T-cell (primary cell): ENCODE measurements around the gene CADM2. TPM values are rescaled to one million over a fixed set of nuclear protein-coding genes. Genes with fewer than 3 reads are reported as not detected.

ENCODE experiments used
- ATAC-seq, 4 experiments: fragments of 200-7000 bp in 3 of 4; fragments of 150-1000 bp in 1 of 4; cut with Tn5 transposase; replicated peaks in 1 of 4; 1 replicate in 3 of 4; 2 replicates in 1 of 4; pipeline ENCODE4 v1.10.0; 2021; ENCODE audit warnings: moderate library complexity in 3 of 4, mild to moderate bottlenecking in 2 of 4, moderate number of reproducible peaks in 1 of 4
- CTCF ChIA-PET, 2 donors: fragments of 300-600 bp; sonication (Branson Sonifier 250); formaldehyde crosslinking; loops; one replicate each; lab custom pipeline; 2022; ENCODE audit warnings: antibody characterized with exemption in 2 of 2; lab: Charles Lee
- POLR2A ChIA-PET, 2 donors: fragments of 300-600 bp; sonication (Branson Sonifier 250); formaldehyde crosslinking; loops; one replicate each; lab custom pipeline; 2022; ENCODE audit warnings: antibody characterized with exemption in 2 of 2; lab: Charles Lee
- DNase-seq, 35 experiments: peaks; one replicate each; pipeline versions ENCODE4 v3.0.0 to v3.0.0-alpha.2; 2013 to 2023
- H3K27ac ChIP-seq: one replicate; pipeline ENCODE4 v1.5.1; 2013; ENCODE audit warnings: low read length
- H3K27me3 ChIP-seq, 2 experiments: replicated peaks in 1 of 2; 1 replicate in 1 of 2; 2 replicates in 1 of 2; pipeline versions ENCODE4 v1.6.1 to v1.7.0; 2013; ENCODE audit warnings: low read length in 1 of 2, mixed read lengths in 1 of 2; ENCODE audit not compliant: control insufficient read depth in 2 of 2, insufficient read depth in 2 of 2; ENCODE audit errors: extremely low read depth in 1 of 2
- H3K36me3 ChIP-seq, 2 donors: 1 replicate in 1 of 2; 2 replicates in 1 of 2; pipeline versions ENCODE4 v1.6.1 to v1.7.0; 2013; ENCODE audit warnings: low read length in 1 of 2; ENCODE audit not compliant: control insufficient read depth in 2 of 2, insufficient read depth in 1 of 2; ENCODE audit errors: extremely low read depth in 1 of 2
- H3K4me1 ChIP-seq, 2 experiments: 1 replicate in 1 of 2; 2 replicates in 1 of 2; pipeline versions ENCODE4 v1.6.1 to v1.7.0; 2013; ENCODE audit warnings: low read length in 2 of 2, mixed read lengths in 1 of 2; ENCODE audit not compliant: insufficient read depth in 2 of 2, control insufficient read depth in 1 of 2; ENCODE audit errors: extremely low read depth in 1 of 2
- H3K4me3 ChIP-seq, 2 donors: 1 replicate in 1 of 2; 2 replicates in 1 of 2; pipeline versions ENCODE4 v1.5.1 to v1.7.0; 2013; ENCODE audit warnings: mild to moderate bottlenecking in 2 of 2, low read length in 1 of 2, moderate library complexity in 1 of 2; ENCODE audit not compliant: control insufficient read depth in 1 of 2; ENCODE audit errors: extremely low read depth in 1 of 2
- H3K9me3 ChIP-seq: 2 replicates; pipeline ENCODE4 v1.7.0; 2013
- H3K27ac Mint-ChIP-seq, 2 donors: one replicate each; pipeline ENCODE4 v1.8.0; 2020 to 2021; ENCODE audit warnings: mild to moderate bottlenecking in 2 of 2, mixed read lengths in 2 of 2
- H3K27me3 Mint-ChIP-seq, 2 donors: one replicate each; pipeline ENCODE4 v1.8.0; 2021 to 2022; ENCODE audit warnings: mixed read lengths in 2 of 2
- H3K36me3 Mint-ChIP-seq: one replicate; pipeline ENCODE4 v1.8.0; 2021; ENCODE audit warnings: mixed read lengths
- H3K4me1 Mint-ChIP-seq, 3 donors: one replicate each; pipeline ENCODE4 v1.8.0; 2020 to 2022; ENCODE audit warnings: mixed read lengths in 3 of 3, mild to moderate bottlenecking in 1 of 3
- H3K4me3 Mint-ChIP-seq, 3 donors: one replicate each; pipeline ENCODE4 v1.8.0; 2020 to 2022; ENCODE audit warnings: mild to moderate bottlenecking in 3 of 3, mixed read lengths in 3 of 3, moderate library complexity in 3 of 3
- H3K9me3 Mint-ChIP-seq, 3 donors: one replicate each; pipeline ENCODE4 v1.8.0; 2020 to 2022; ENCODE audit warnings: mixed read lengths in 3 of 3
- WGBS: methylation state at CpG from one replicate; pipeline ENCODE4 v1.1.5; 2013; ENCODE audit warnings: missing lambda C conversion rate; ENCODE audit not compliant: insufficient coverage; 5-methylcytosine and 5-hydroxymethylcytosine counted together
- total RNA-seq, 35 experiments: library from RNA in 6 of 35; stranded (reverse) in 6 of 35; fragments of 120-200 nt in 1 of 35; gene quantifications; one replicate each; pipeline versions ENCODE4 v1.2.1 to v1.2.4 and lab custom pipeline; 2013 to 2026

CADM2 gene
- total RNA-seq, 5 donors from 2014 or later (not counting 1 experiment from before 2014, with no cell fraction given), result 0.23 to 0.25 TPM; not detected in 3

DNA sequence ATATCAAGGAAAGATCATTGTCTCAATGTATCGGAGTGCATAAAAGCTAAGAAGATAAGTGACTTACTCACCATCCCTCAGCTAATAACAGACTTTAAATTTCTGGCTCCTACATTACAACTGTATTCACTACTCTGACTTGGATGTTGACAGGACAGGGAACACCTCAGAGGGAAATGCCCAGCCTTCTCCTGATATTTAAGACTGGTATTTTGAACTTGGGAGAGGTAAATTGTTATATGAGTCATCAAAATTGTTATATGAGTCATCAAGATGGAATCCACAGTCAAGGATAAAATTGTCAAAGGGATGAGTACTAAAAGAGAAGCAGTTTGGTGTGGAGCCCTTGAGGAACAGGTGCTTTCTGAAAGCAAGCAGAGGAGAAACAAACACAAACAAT is 1070.8 kb downstream of the CADM2 start:
- Mint-ChIP-seq H3K36me3 (no peaks in the 10 kb centered on the region), H3K27ac (no peak overlapping the region), H3K9me3 (peaks cover 3 to 8% (median 7%) of the 10 kb centered on the region in 3 donors), H3K4me1 (no peaks in the 10 kb centered on the region), H3K27me3 (no peaks in the 10 kb centered on the region), H3K4me3 (no peak overlapping the region)
- DNase-seq (no peak), ATAC-seq (no peak)
- Histone ChIP-seq H3K36me3 (no peaks in the 10 kb centered on the region), H3K9me3 (no peaks in the 10 kb centered on the region), H3K27me3 (no peaks in the 10 kb centered on the region), H3K4me1 (no peaks in the 10 kb centered on the region), H3K27ac (no peak overlapping the region), H3K4me3 (no peak overlapping the region)
- ChIA-PET POLR2A (no interaction called here), CTCF (no interaction called here)
- no CpG with 5 or more reads among the region's 1 CpG for WGBS

- no peaks in the 10 kb centered on the region for H3K9me3 ChIP-seq
- no peaks in the 10 kb centered on the region for H3K36me3 ChIP-seq
- Mint-ChIP-seq H3K27me3 (no peaks in the 10 kb centered on the region), H3K4me3 (no peak overlapping the region), H3K9me3 (peaks cover 15 to 33% (median 16%) of the 10 kb centered on the region in 3 donors), H3K27ac (no peak overlapping the region), H3K4me1 (no peaks in the 10 kb centered on the region), H3K36me3 (no peaks in the 10 kb centered on the region)
- H3K27me3 ChIP-seq, result no peaks in the 10 kb centered on the region
- ChIA-PET CTCF (no interaction called here), POLR2A (interaction anchor here in 1 of 2 donors (0.6 kb wide), 1 partner anchor 35 kb away, joined by 5 read pairs; no protein-coding TSS in a partner anchor)
- no peak for DNase-seq
- no peak overlapping the region for H3K27ac ChIP-seq
- H3K4me1 ChIP-seq, result no peaks in the 10 kb centered on the region
- H3K4me3 ChIP-seq, result no peak overlapping the region
- ATAC-seq, result no peak
These were observed 1079.1 kb downstream of the CADM2 start for GRCh38 chr3:86037916-86038315.

DNA sequence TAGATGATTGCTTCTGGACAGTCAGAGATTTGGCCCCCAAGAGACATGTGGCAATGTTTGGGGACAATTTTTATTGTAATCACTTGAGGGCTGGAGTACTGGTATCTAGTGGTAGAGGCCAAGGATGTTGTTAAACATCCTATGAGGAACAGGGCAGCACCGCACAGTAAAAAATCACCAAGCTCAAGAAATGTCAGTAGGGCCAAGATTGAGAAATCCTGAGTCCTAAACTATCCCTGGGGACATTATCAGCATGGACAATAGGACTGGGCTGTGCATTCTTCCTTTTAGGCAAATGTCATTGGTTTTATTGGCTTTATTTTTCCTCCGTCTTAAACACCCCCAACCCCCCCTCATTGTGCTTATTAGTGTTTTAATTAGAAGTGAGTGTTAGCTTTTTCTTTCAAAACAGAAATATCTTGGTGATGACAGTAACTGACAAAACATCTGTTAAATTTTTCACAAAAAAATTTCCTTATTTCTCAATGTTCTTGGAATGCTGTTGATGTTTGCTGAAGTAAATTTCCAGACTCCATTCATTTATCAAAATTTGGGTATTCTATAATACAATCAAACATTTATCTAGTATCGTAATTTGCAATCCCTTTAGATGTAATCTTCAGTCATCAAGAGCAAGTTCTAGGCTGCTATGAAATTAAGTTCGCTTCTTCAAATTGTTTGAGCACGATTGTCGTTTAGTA is 1087.8 kb downstream of the CADM2 start:
- no CpG with 5 or more reads among the region's 6 CpGs for WGBS
- ChIA-PET POLR2A (interaction anchor here in 1 of 2 donors (0.7 kb wide), 1 partner anchor 643 kb away, joined by 5 read pairs; no protein-coding TSS in a partner anchor), CTCF (no interaction called here)
- H3K4me1 ChIP-seq, result no peaks in the 10 kb centered on the region
- H3K9me3 ChIP-seq, result no peaks in the 10 kb centered on the region
- no peaks in the 10 kb centered on the region for H3K36me3 Mint-ChIP-seq
- no peaks in the 10 kb centered on the region for H3K4me1 Mint-ChIP-seq
- H3K27ac ChIP-seq, result no peak overlapping the region
- H3K27me3 Mint-ChIP-seq, result no peaks in the 10 kb centered on the region
- DNase-seq, result no peak
- H3K27me3 ChIP-seq, result no peaks in the 10 kb centered on the region
- H3K36me3 ChIP-seq, result no peaks in the 10 kb centered on the region
- H3K27ac Mint-ChIP-seq, result no peak overlapping the region
- no peak overlapping the region for H3K4me3 Mint-ChIP-seq
- no peak overlapping the region for H3K4me3 ChIP-seq
- H3K9me3 Mint-ChIP-seq, result peaks cover 11 to 26% (median 23%) of the 10 kb centered on the region in 3 donors
- ATAC-seq, result no peak

- WGBS, result no CpG with 5 or more reads among the region's 1 CpG
- no peaks in the 10 kb centered on the region for H3K36me3 ChIP-seq
- DNase-seq (no peak), ATAC-seq (no peak)
- H3K4me1 Mint-ChIP-seq, result no peaks in the 10 kb centered on the region
- CTCF ChIA-PET, result no interaction called here
- POLR2A ChIA-PET, result interaction anchor here in 1 of 2 donors (0.7 kb wide), 1 partner anchor 642 kb away, joined by 5 read pairs; no protein-coding TSS in a partner anchor
- H3K4me1 ChIP-seq, result no peaks in the 10 kb centered on the region
- no peaks in the 10 kb centered on the region for H3K27me3 ChIP-seq
- H3K27ac Mint-ChIP-seq, result no peak overlapping the region
- H3K4me3 Mint-ChIP-seq, result no peak overlapping the region
- peaks cover 5 to 24% (median 22%) of the 10 kb centered on the region in 3 donors for H3K9me3 Mint-ChIP-seq
- H3K27me3 Mint-ChIP-seq, result no peaks in the 10 kb centered on the region
- no peak overlapping the region for H3K27ac ChIP-seq
- no peaks in the 10 kb centered on the region for H3K36me3 Mint-ChIP-seq
- H3K9me3 ChIP-seq, result no peaks in the 10 kb centered on the region
- no peak overlapping the region for H3K4me3 ChIP-seq
These were observed 1088.4 kb downstream of the CADM2 start for GRCh38 chr3:86047161-86047560.

DNA sequence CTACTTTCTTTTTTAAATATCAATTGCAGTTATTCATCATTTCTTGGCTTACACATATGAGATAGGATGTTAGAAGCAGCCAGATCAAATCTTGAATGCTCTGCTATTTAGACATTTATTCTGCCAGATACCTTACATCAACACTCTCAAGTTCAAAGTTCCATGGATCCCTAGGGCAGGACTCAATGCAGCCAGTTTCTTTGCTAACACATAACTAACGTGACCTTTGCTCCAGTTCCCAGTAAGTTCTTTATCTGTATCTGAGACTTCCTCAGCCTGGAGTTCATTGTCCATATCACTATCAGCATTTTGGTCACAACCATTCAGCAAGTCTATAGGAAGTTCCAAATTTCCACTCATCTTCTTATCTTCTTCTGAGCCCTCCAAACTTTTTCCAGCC is 1092.3 kb downstream of the CADM2 start:
- Histone ChIP-seq H3K36me3 (no peaks in the 10 kb centered on the region), H3K4me1 (no peaks in the 10 kb centered on the region), H3K27me3 (no peaks in the 10 kb centered on the region), H3K9me3 (no peaks in the 10 kb centered on the region), H3K27ac (no peak overlapping the region), H3K4me3 (no peak overlapping the region)
- POLR2A ChIA-PET, result no interaction called here
- Mint-ChIP-seq H3K27me3 (no peaks in the 10 kb centered on the region), H3K9me3 (peaks cover 5 to 25% (median 22%) of the 10 kb centered on the region in 3 donors), H3K4me1 (no peaks in the 10 kb centered on the region), H3K27ac (no peak overlapping the region), H3K36me3 (no peaks in the 10 kb centered on the region), H3K4me3 (no peak overlapping the region)
- ATAC-seq, result no peak
- 80% methylated on average over 1 of the region's 1 CpG for WGBS
- CTCF ChIA-PET, result no interaction called here
- DNase-seq, result no peak

- H3K9me3 Mint-ChIP-seq, result peaks cover 2 to 16% (median 13%) of the 10 kb centered on the region in 3 donors
- ATAC-seq (no peak), DNase-seq (no peak)
- no peaks in the 10 kb centered on the region for H3K4me1 ChIP-seq
- no peaks in the 10 kb centered on the region for H3K36me3 ChIP-seq
- CTCF ChIA-PET, result no interaction called here
- H3K27ac ChIP-seq, result no peak overlapping the region
- H3K4me3 ChIP-seq, result no peak overlapping the region
- no peaks in the 10 kb centered on the region for H3K27me3 Mint-ChIP-seq
- POLR2A ChIA-PET, result no interaction called here
- WGBS, result 71% methylated on average over 1 of the region's 4 CpGs
- no peak overlapping the region for H3K4me3 Mint-ChIP-seq
- H3K36me3 Mint-ChIP-seq, result no peaks in the 10 kb centered on the region
- no peaks in the 10 kb centered on the region for H3K4me1 Mint-ChIP-seq
- no peaks in the 10 kb centered on the region for H3K9me3 ChIP-seq
- H3K27ac Mint-ChIP-seq, result no peak overlapping the region
- H3K27me3 ChIP-seq, result no peaks in the 10 kb centered on the region
These were observed 1097.2 kb downstream of the CADM2 start for GRCh38 chr3:86056032-86056431.
